ENCODE data around the gene SULT1A2.

- no peak for TF ChIP-seq CTCF (IDR thresholded peaks at IDR 0.05; ENCODE audit: low read depth, low read length)
- TF ChIP-seq, protein P1, sequence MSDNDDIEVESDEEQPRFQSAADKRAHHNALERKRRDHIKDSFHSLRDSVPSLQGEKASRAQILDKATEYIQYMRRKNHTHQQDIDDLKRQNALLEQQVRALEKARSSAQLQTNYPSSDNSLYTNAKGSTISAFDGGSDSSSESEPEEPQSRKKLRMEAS (IDR thresholded peaks at IDR 0.05; ENCODE audit: low read depth, low read length) = no peak
Measured at GRCh38 chr16:28580726-28581315, 16.0 kb downstream of the SULT1A2 start.

Data from NB4 (cell line).